ENCODE results near the gene PPM1K. TPM values are rescaled to one million over a fixed set of nuclear protein-coding genes. Genes with fewer than 3 reads are reported as not detected.

PPM1K gene
- total RNA-seq, 1 donor from 2014 or later, result 23.2 TPM

GRCh38 chr4:88283661-88284438 is 511 bp downstream of the PPM1K start:
- Mint-ChIP-seq H3K36me3 (no peaks in the 10 kb centered on the region), H3K27me3 (no peaks in the 10 kb centered on the region), H3K4me1 (ENCODE audit: unreplicated experiment) (peaks cover 26% of the 10 kb centered on the region), H3K9me3 (no peaks in the 10 kb centered on the region), H3K27ac (peak overlapping the region; percentile 100), H3K4me3 (peak overlapping the region; percentile 100)
- DNase-seq (ENCODE audit: extremely low spot score, unreplicated experiment), result peak; percentile 76
- no peak for TF ChIP-seq CTCF (conservative IDR thresholded peaks at IDR 0.05)

- Mint-ChIP-seq H3K27ac (no peak overlapping the region), H3K36me3 (peaks cover 20% of the 10 kb centered on the region), H3K9me3 (peaks cover 4% of the 10 kb centered on the region), H3K27me3 (no peaks in the 10 kb centered on the region), H3K4me3 (no peak overlapping the region), H3K4me1 (ENCODE audit: unreplicated experiment) (peaks cover 34% of the 10 kb centered on the region)
- no peak for DNase-seq (ENCODE audit: extremely low spot score, unreplicated experiment)
- TF ChIP-seq CTCF (conservative IDR thresholded peaks at IDR 0.05), result no peak
Measured at GRCh38 chr4:88280228-88280795, 4.0 kb downstream of the PPM1K start.

GRCh38 chr4:88277711-88278225 is 6.6 kb downstream of the PPM1K start:
- no peak for DNase-seq (ENCODE audit: extremely low spot score, unreplicated experiment)
- TF ChIP-seq CTCF (conservative IDR thresholded peaks at IDR 0.05), result no peak
- peaks cover 4% of the 10 kb centered on the region for H3K9me3 Mint-ChIP-seq
- no peaks in the 10 kb centered on the region for H3K27me3 Mint-ChIP-seq
- H3K36me3 Mint-ChIP-seq, result peaks cover 20% of the 10 kb centered on the region
- no peak overlapping the region for H3K27ac Mint-ChIP-seq
- H3K4me3 Mint-ChIP-seq, result no peak overlapping the region
- H3K4me1 Mint-ChIP-seq (ENCODE audit: unreplicated experiment), result peaks cover 20% of the 10 kb centered on the region

- H3K4me3 Mint-ChIP-seq, result no peak overlapping the region
- TF ChIP-seq CTCF (conservative IDR thresholded peaks at IDR 0.05), result no peak
- no peaks in the 10 kb centered on the region for H3K27me3 Mint-ChIP-seq
- H3K36me3 Mint-ChIP-seq, result peaks cover 20% of the 10 kb centered on the region
- no peak for DNase-seq (ENCODE audit: extremely low spot score, unreplicated experiment)
- H3K27ac Mint-ChIP-seq, result no peak overlapping the region
- H3K9me3 Mint-ChIP-seq, result peaks cover 4% of the 10 kb centered on the region
- H3K4me1 Mint-ChIP-seq (ENCODE audit: unreplicated experiment), result peaks cover 16% of the 10 kb centered on the region
Measured at GRCh38 chr4:88276952-88277710, 7.2 kb downstream of the PPM1K start.

- Mint-ChIP-seq H3K27me3 (no peaks in the 10 kb centered on the region), H3K27ac (no peak overlapping the region)
Measured at GRCh38 chr4:88275949-88276515, 8.3 kb downstream of the PPM1K start.

More at GRCh38 chr4:88275949-88276515, 8.3 kb downstream of the PPM1K start:
- H3K4me1 Mint-ChIP-seq (ENCODE audit: unreplicated experiment), result peaks cover 11% of the 10 kb centered on the region
- DNase-seq (ENCODE audit: extremely low spot score, unreplicated experiment), result no peak
- H3K9me3 Mint-ChIP-seq, result peaks cover 4% of the 10 kb centered on the region
- no peak for TF ChIP-seq CTCF (conservative IDR thresholded peaks at IDR 0.05)
- H3K36me3 Mint-ChIP-seq, result peaks cover 20% of the 10 kb centered on the region
- no peak overlapping the region for H3K4me3 Mint-ChIP-seq

Data from type B pancreatic cell (in vitro differentiated cells).